Natural killer cell (primary cell): Measurements from ENCODE around the gene PRKG1. TPM values are rescaled to one million over a fixed set of nuclear protein-coding genes. Genes with fewer than 3 reads are reported as not detected.

Experiments used
- ATAC-seq, 3 donors: fragments of 150-1000 bp in 2 of 3; fragments of 200-7000 bp in 1 of 3; cut with Tn5 transposase; 1 replicate in 1 of 3; 2 replicates in 2 of 3; pipeline ENCODE4 v1.10.0; 2021; ENCODE audit warnings: mild to moderate bottlenecking in 2 of 3, moderate library complexity in 2 of 3
- DNase-seq, 2 donors: peaks; one replicate each; pipeline versions ENCODE4 v3.0.0 to v3.0.0-alpha.2; 2013 to 2021; ENCODE audit warnings: mixed read lengths in 1 of 2
- H3K27ac ChIP-seq: one replicate; pipeline ENCODE4 v1.5.1; 2013; ENCODE audit warnings: mild to moderate bottlenecking, low read length
- H3K27me3 ChIP-seq: one replicate; pipeline ENCODE4 v1.6.1; 2013; ENCODE audit warnings: low read length; ENCODE audit not compliant: control insufficient read depth, insufficient read depth
- H3K36me3 ChIP-seq: one replicate; pipeline ENCODE4 v1.6.1; 2013; ENCODE audit warnings: low read length; ENCODE audit not compliant: control insufficient read depth, insufficient read depth
- H3K4me1 ChIP-seq: one replicate; pipeline ENCODE4 v1.6.1; 2013; ENCODE audit warnings: low read length; ENCODE audit not compliant: control insufficient read depth, insufficient read depth
- H3K4me3 ChIP-seq: one replicate; pipeline ENCODE4 v1.5.1; 2013; ENCODE audit warnings: low read length
- H3K9me3 ChIP-seq: one replicate; pipeline ENCODE4 v1.6.1; 2013; ENCODE audit warnings: low read length; ENCODE audit not compliant: control insufficient read depth, insufficient read depth
- H3K27ac Mint-ChIP-seq, 2 donors: one replicate each; pipeline ENCODE4 v1.8.0; 2022; ENCODE audit warnings: mild to moderate bottlenecking in 2 of 2, mixed read lengths in 2 of 2, moderate library complexity in 1 of 2
- H3K27me3 Mint-ChIP-seq, 2 donors: one replicate each; pipeline ENCODE4 v1.8.0; 2022; ENCODE audit warnings: low read depth in 2 of 2, mixed read lengths in 2 of 2
- H3K36me3 Mint-ChIP-seq: one replicate; pipeline ENCODE4 v1.8.0; 2022; ENCODE audit warnings: mixed read lengths
- H3K4me1 Mint-ChIP-seq, 2 donors: one replicate each; pipeline ENCODE4 v1.8.0; 2022; ENCODE audit warnings: mixed read lengths in 2 of 2
- H3K4me3 Mint-ChIP-seq: one replicate; pipeline ENCODE4 v1.8.0; 2022; ENCODE audit warnings: mild to moderate bottlenecking, moderate library complexity, mixed read lengths
- H3K9me3 Mint-ChIP-seq, 2 donors: one replicate each; pipeline ENCODE4 v1.8.0; 2022; ENCODE audit warnings: mixed read lengths in 2 of 2
- CTCF ChIP-seq: fragments of 200-600 bp; IDR thresholded peaks from one replicate; pipeline ENCODE4 v1.8.0; 2022; ENCODE audit warnings: antibody characterized with exemption
- WGBS: methylation state at CpG from one replicate; pipeline ENCODE4 v1.1.7; 2013; ENCODE audit warnings: missing lambda C conversion rate; ENCODE audit not compliant: insufficient coverage; 5-methylcytosine and 5-hydroxymethylcytosine counted together
- intact Hi-C: fragments of 100-400 bp; cut with micrococcal nuclease; formaldehyde crosslinking; loops from one replicate; pipeline ENCODE4 v1.14.2; 2022
- total RNA-seq, 4 donors: library from RNA; stranded (reverse); fragments of 120-200 nt in 1 of 4; gene quantifications; one replicate each; pipeline versions ENCODE4 v1.2.3 to v1.2.4, GENCODE V29; 2013 to 2022

Gene PRKG1
- total RNA-seq, 3 donors from 2014 or later (not counting 1 experiment from before 2014, with no cell fraction given): 0.23 to 0.41 (median 0.35) TPM

DNA sequence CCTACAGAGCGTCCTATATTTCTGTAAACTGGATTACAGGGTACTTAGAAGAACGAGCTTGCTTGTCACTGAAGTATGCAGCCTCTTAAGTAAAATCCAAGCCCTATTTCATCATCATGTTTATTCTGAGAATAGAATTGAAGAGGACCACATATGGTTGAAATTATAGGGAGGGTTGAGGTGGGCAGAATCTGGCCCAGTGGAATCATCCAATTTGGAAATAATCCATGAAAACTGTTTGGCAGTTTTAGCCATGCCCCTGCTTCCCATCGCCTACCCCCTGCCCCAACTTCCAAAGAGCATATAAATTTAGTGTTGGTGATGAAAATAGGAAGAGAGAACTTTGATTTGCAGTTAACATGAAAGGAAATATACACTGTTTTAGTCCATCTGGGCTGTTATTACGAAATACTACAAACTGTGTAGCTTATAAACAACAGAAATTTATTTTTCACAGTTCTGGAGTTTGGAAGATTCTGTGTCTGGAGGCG is 150.4 kb downstream of the PRKG1 start:
- H3K27ac Mint-ChIP-seq: no peak overlapping the region
- no peak for ATAC-seq
- H3K27me3 Mint-ChIP-seq: no peaks in the 10 kb centered on the region

GRCh38 chr10:51227897-51228713 is 153.8 kb downstream of the PRKG1 start:
- no peak overlapping the region for H3K27ac Mint-ChIP-seq

More for the DNA sequence above, 150.4 kb downstream of the PRKG1 start:
- DNase-seq: no peak
- H3K4me3 ChIP-seq: no peak overlapping the region
- H3K9me3 Mint-ChIP-seq: no peaks in the 10 kb centered on the region
- no peaks in the 10 kb centered on the region for H3K36me3 Mint-ChIP-seq
- intact Hi-C loops: no loop called here
- no peaks in the 10 kb centered on the region for H3K4me1 ChIP-seq
- H3K36me3 ChIP-seq: no peaks in the 10 kb centered on the region
- H3K4me1 Mint-ChIP-seq: no peaks in the 10 kb centered on the region
- H3K27me3 ChIP-seq: no peaks in the 10 kb centered on the region
- H3K27ac ChIP-seq: no peak overlapping the region
- 90% methylated on average over 3 of the region's 5 CpGs for WGBS
- H3K4me3 Mint-ChIP-seq: no peak overlapping the region
- no peaks in the 10 kb centered on the region for H3K9me3 ChIP-seq
- TF ChIP-seq CTCF: no peak

GRCh38 chr10:51228714-51229100 is 154.4 kb downstream of the PRKG1 start:
- no peak overlapping the region for H3K4me3 Mint-ChIP-seq
- Histone ChIP-seq H3K4me3 (no peak overlapping the region), H3K4me1 (no peaks in the 10 kb centered on the region), H3K27ac (no peak overlapping the region), H3K27me3 (no peaks in the 10 kb centered on the region), H3K36me3 (no peaks in the 10 kb centered on the region), H3K9me3 (no peaks in the 10 kb centered on the region)
- H3K9me3 Mint-ChIP-seq: no peaks in the 10 kb centered on the region
- 55% methylated on average over 4 of the region's 4 CpGs for WGBS
- TF ChIP-seq CTCF: no peak
- no peak for ATAC-seq
- H3K36me3 Mint-ChIP-seq: no peaks in the 10 kb centered on the region
- H3K27me3 Mint-ChIP-seq: no peaks in the 10 kb centered on the region
- no peaks in the 10 kb centered on the region for H3K4me1 Mint-ChIP-seq
- no peak for DNase-seq
- no peak overlapping the region for H3K27ac Mint-ChIP-seq
- intact Hi-C loops: no loop called here

More at GRCh38 chr10:51227897-51228713, 153.8 kb downstream of the PRKG1 start:
- Mint-ChIP-seq H3K36me3 (no peaks in the 10 kb centered on the region), H3K9me3 (no peaks in the 10 kb centered on the region), H3K4me3 (no peak overlapping the region), H3K27me3 (no peaks in the 10 kb centered on the region), H3K4me1 (no peaks in the 10 kb centered on the region)
- Histone ChIP-seq H3K9me3 (no peaks in the 10 kb centered on the region), H3K36me3 (no peaks in the 10 kb centered on the region), H3K4me3 (no peak overlapping the region), H3K27ac (no peak overlapping the region), H3K27me3 (no peaks in the 10 kb centered on the region), H3K4me1 (no peaks in the 10 kb centered on the region)
- intact Hi-C loops: no loop called here
- no peak for TF ChIP-seq CTCF
- no peak for DNase-seq
- WGBS: 51% methylated on average over 4 of the region's 4 CpGs
- ATAC-seq: no peak
